Osteocyte (in vitro differentiated cells): ENCODE data around the gene ANKS1B. TPM values are rescaled to one million over a fixed set of nuclear protein-coding genes. Genes with fewer than 3 reads are reported as not detected.
"Not testable (repeated sequence)": the region's sequence is repeated elsewhere in the genome, so short reads cannot be mapped to it uniquely, and the experiment has no call there.

ENCODE experiments used
- DNase-seq: peaks from one replicate; pipeline ENCODE4 v3.0.0; 2021; ENCODE audit warnings: mixed read lengths; ENCODE audit not compliant: unreplicated experiment; ENCODE audit errors: extremely low spot score
- H3K27ac Mint-ChIP-seq: one replicate; pipeline ENCODE4 v1.8.0; 2021; ENCODE audit warnings: mild to moderate bottlenecking, mixed read lengths; ENCODE audit not compliant: unreplicated experiment
- H3K27me3 Mint-ChIP-seq: one replicate; pipeline ENCODE4 v1.8.0; 2021; ENCODE audit warnings: mixed read lengths; ENCODE audit not compliant: unreplicated experiment
- H3K36me3 Mint-ChIP-seq: one replicate; pipeline ENCODE4 v1.8.0; 2021; ENCODE audit warnings: mixed read lengths; ENCODE audit not compliant: unreplicated experiment
- H3K4me1 Mint-ChIP-seq: one replicate; pipeline ENCODE4 v1.8.0; 2021; ENCODE audit warnings: mixed read lengths; ENCODE audit not compliant: unreplicated experiment
- H3K4me3 Mint-ChIP-seq: one replicate; pipeline ENCODE4 v1.8.0; 2021; ENCODE audit warnings: mild to moderate bottlenecking, moderate library complexity, mixed read lengths; ENCODE audit not compliant: unreplicated experiment
- H3K9me3 Mint-ChIP-seq: one replicate; pipeline ENCODE4 v1.8.0; 2021; ENCODE audit warnings: mixed read lengths; ENCODE audit not compliant: unreplicated experiment
- CTCF ChIP-seq: fragments of 200-600 bp; sonication (generic); IDR thresholded peaks from 2 replicates; pipeline ENCODE4 v1.5.0; 2021; ENCODE audit warnings: antibody characterized with exemption, mild to moderate bottlenecking, moderate library complexity
- total RNA-seq: library from RNA; stranded (reverse); gene quantifications from 2 replicates; pipeline ENCODE4 v1.2.1, GENCODE V29; 2021

The ANKS1B gene
- total RNA-seq, 1 donor from 2014 or later: 0.70 TPM

- peak overlapping the region; percentile 77 for H3K27ac Mint-ChIP-seq
- no peaks in the 10 kb centered on the region for H3K27me3 Mint-ChIP-seq
- H3K36me3 Mint-ChIP-seq: no peaks in the 10 kb centered on the region
- H3K9me3 Mint-ChIP-seq: no peaks in the 10 kb centered on the region
- peak; percentile 56 for TF ChIP-seq CTCF
- no peak for DNase-seq
- peaks cover 21% of the 10 kb centered on the region for H3K4me1 Mint-ChIP-seq
- H3K4me3 Mint-ChIP-seq: peak overlapping the region; percentile 1
These were observed 1146.5 kb downstream of the ANKS1B start for GRCh38 chr12:98838231-98838647.

- H3K9me3 Mint-ChIP-seq, H3K27me3 Mint-ChIP-seq, DNase-seq, H3K4me3 Mint-ChIP-seq, H3K36me3 Mint-ChIP-seq: not testable (repeated sequence)
- H3K27ac Mint-ChIP-seq: peak overlapping the region; percentile 55
- H3K4me1 Mint-ChIP-seq: peaks cover 21% of the 10 kb centered on the region
These were observed 1147.5 kb downstream of the ANKS1B start for GRCh38 chr12:98837134-98837752.

- H3K4me1 Mint-ChIP-seq: peaks cover 9% of the 10 kb centered on the region
- H3K27ac Mint-ChIP-seq: no peak overlapping the region
- H3K4me3 Mint-ChIP-seq: no peak overlapping the region
- DNase-seq: no peak
- no peaks in the 10 kb centered on the region for H3K27me3 Mint-ChIP-seq
- no peak for TF ChIP-seq CTCF
- H3K36me3 Mint-ChIP-seq: no peaks in the 10 kb centered on the region
- H3K9me3 Mint-ChIP-seq: no peaks in the 10 kb centered on the region
These were observed 1154.1 kb downstream of the ANKS1B start for GRCh38 chr12:98830657-98831056.

- no peak for TF ChIP-seq CTCF
- Mint-ChIP-seq H3K9me3 (no peaks in the 10 kb centered on the region), H3K27me3 (no peaks in the 10 kb centered on the region), H3K4me1 (peaks cover 9% of the 10 kb centered on the region), H3K4me3 (no peak overlapping the region), H3K36me3 (no peaks in the 10 kb centered on the region), H3K27ac (no peak overlapping the region)
- DNase-seq: no peak
These were observed 1155.7 kb downstream of the ANKS1B start for GRCh38 chr12:98828802-98829600.

- no peak for TF ChIP-seq CTCF
- no peak overlapping the region for H3K4me3 Mint-ChIP-seq
- peaks cover 36% of the 10 kb centered on the region for H3K4me1 Mint-ChIP-seq
- no peaks in the 10 kb centered on the region for H3K9me3 Mint-ChIP-seq
- H3K27ac Mint-ChIP-seq: no peak overlapping the region
- H3K36me3 Mint-ChIP-seq: no peaks in the 10 kb centered on the region
- DNase-seq: no peak
- H3K27me3 Mint-ChIP-seq: no peaks in the 10 kb centered on the region
These were observed 1161.7 kb downstream of the ANKS1B start for GRCh38 chr12:98823012-98823411.
